DOHH2 (cell line): ENCODE measurements around the gene DONSON.
"Not testable (repeated sequence)": the region's sequence is repeated elsewhere in the genome, so short reads cannot be mapped to it uniquely, and the experiment has no call there.

ENCODE experiments used
- H3F3A ChIP-seq: fragments of 200-600 bp; sonication (generic), shearing (Covaris generic); 2 replicates; pipeline ENCODE4 v1.6.0; 2016; ENCODE audit warnings: antibody characterized with exemption, mild to moderate bottlenecking; ENCODE audit not compliant: control insufficient read depth, insufficient read depth
- H3K27ac ChIP-seq: fragments of 200-600 bp; sonication (generic); 2 replicates; pipeline ENCODE4 v1.5.1; 2014; ENCODE audit warnings: low read depth, mild to moderate bottlenecking, low read length, moderate library complexity
- H3K27me3 ChIP-seq: fragments of 200-600 bp; sonication (generic); 2 replicates; pipeline ENCODE4 v1.6.1; 2014; ENCODE audit warnings: mild to moderate bottlenecking, low read length, mixed read lengths; ENCODE audit not compliant: control insufficient read depth
- H3K36me3 ChIP-seq: fragments of 200-600 bp; sonication (generic); 2 replicates; pipeline ENCODE4 v1.6.1; 2014; ENCODE audit warnings: mild to moderate bottlenecking, low read length, moderate library complexity, mixed read lengths; ENCODE audit not compliant: control insufficient read depth
- H3K4me1 ChIP-seq: fragments of 200-600 bp; sonication (generic); 2 replicates; pipeline ENCODE4 v1.6.1; 2014; ENCODE audit warnings: mild to moderate bottlenecking, low read length, mixed read lengths; ENCODE audit not compliant: control insufficient read depth
- H3K4me2 ChIP-seq: fragments of 200-600 bp; sonication (generic); 2 replicates; pipeline ENCODE4 v1.6.0; 2014; ENCODE audit warnings: mild to moderate bottlenecking, low read length, moderate library complexity
- H3K4me3 ChIP-seq: fragments of 200-600 bp; sonication (generic); 2 replicates; pipeline ENCODE4 v1.5.1; 2014; ENCODE audit warnings: mild to moderate bottlenecking, low read length, mixed read lengths
- H3K79me2 ChIP-seq: fragments of 200-600 bp; sonication (generic); 2 replicates; pipeline ENCODE4 v1.6.1; 2014; ENCODE audit warnings: mild to moderate bottlenecking, low read length, mixed read lengths; ENCODE audit not compliant: control insufficient read depth
- H3K9me2 ChIP-seq: fragments of 200-600 bp; sonication (generic); replicated peaks from 2 replicates; pipeline ENCODE4 v1.6.1; 2014; ENCODE audit warnings: mild to moderate bottlenecking, low read length, mixed read lengths; ENCODE audit not compliant: control insufficient read depth
- H3K9me3 ChIP-seq: fragments of 200-600 bp; sonication (generic); 2 replicates; pipeline ENCODE4 v1.6.1; 2014; ENCODE audit warnings: antibody characterized with exemption, low read length, mixed read lengths; ENCODE audit not compliant: control insufficient read depth, insufficient read depth
- H4K20me1 ChIP-seq: fragments of 200-600 bp; sonication (generic); 2 replicates; pipeline ENCODE4 v1.6.0; 2014; ENCODE audit warnings: low read depth, mild to moderate bottlenecking, antibody characterized with exemption, low read length, moderate library complexity; ENCODE audit not compliant: control insufficient read depth, insufficient read depth
- EZH2phosphoT487 ChIP-seq: fragments of 200-600 bp; sonication (generic); IDR thresholded peaks from 2 replicates; pipeline ENCODE4 v1.6.1; 2017; ENCODE audit warnings: borderline replicate concordance, mild to moderate bottlenecking, antibody characterized with exemption, low read length, moderate library complexity, mixed read lengths
- TF ChIP-seq, protein P1 (sequence below): fragments of 200-600 bp; sonication (generic); IDR thresholded peaks from one replicate; pipeline ENCODE4 v1.5.1; 2014; ENCODE audit warnings: antibody characterized with exemption, mild to moderate bottlenecking, low read depth, low read length; ENCODE audit not compliant: poor library complexity, severe bottlenecking

The DONSON gene

DNA sequence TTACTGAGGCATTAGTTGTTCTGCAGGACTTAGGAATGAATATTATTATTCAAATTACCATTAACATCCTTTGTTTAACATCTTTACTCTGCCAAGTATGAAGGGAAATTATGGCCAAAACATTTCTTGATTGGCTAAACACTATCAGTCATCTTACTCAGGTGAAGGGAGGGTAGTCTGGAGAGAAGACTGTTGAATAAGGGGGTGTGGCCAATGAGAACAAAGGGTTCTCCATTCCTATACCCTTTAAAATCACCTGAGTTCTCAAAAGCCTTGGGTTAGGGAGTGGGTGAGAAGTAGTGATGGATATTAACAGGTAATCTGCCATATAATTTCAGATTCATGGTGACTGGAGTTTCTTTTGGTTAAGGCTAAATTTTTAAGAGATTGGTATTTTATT is 33.8 kb upstream of the DONSON start:
- Histone ChIP-seq H4K20me1 (no peaks in the 10 kb centered on the region), H3F3A (no peaks in the 10 kb centered on the region), H3K27me3 (no peaks in the 10 kb centered on the region), H3K79me2 (no peaks in the 10 kb centered on the region), H3K4me2 (no peak overlapping the region), H3K4me3 (no peak overlapping the region), H3K4me1 (no peaks in the 10 kb centered on the region), H3K27ac (no peak overlapping the region), H3K9me3 (no peaks in the 10 kb centered on the region), H3K9me2 (no peaks in the 10 kb centered on the region), H3K36me3 (peaks cover 23% of the 10 kb centered on the region)
- no peak for TF ChIP-seq EZH2phosphoT487
- TF ChIP-seq, protein P1, sequence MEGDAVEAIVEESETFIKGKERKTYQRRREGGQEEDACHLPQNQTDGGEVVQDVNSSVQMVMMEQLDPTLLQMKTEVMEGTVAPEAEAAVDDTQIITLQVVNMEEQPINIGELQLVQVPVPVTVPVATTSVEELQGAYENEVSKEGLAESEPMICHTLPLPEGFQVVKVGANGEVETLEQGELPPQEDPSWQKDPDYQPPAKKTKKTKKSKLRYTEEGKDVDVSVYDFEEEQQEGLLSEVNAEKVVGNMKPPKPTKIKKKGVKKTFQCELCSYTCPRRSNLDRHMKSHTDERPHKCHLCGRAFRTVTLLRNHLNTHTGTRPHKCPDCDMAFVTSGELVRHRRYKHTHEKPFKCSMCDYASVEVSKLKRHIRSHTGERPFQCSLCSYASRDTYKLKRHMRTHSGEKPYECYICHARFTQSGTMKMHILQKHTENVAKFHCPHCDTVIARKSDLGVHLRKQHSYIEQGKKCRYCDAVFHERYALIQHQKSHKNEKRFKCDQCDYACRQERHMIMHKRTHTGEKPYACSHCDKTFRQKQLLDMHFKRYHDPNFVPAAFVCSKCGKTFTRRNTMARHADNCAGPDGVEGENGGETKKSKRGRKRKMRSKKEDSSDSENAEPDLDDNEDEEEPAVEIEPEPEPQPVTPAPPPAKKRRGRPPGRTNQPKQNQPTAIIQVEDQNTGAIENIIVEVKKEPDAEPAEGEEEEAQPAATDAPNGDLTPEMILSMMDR, result no peak

DNA sequence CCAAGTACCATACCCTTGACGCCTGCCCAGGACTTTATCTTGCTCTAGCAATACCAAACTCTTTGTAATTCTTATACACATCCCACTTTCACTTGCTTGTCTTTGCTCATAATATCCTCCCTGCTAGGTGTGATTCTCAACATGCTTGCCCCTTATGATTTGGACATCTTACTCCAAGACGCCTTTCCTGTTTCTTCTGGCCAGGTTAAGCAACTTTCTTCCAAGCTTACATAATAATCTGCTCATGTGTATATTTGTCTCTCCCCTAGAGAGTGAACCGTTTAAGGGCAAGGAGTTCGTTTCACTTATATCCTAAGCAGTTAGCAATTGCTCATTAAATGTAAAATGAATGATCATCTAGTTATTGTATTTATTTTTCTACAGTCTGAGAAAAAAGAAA is 31.2 kb upstream of the DONSON start:
- H3K36me3 ChIP-seq, result peaks cover 23% of the 10 kb centered on the region
- no peaks in the 10 kb centered on the region for H3K27me3 ChIP-seq
- H3K27ac ChIP-seq, result no peak overlapping the region
- no peak overlapping the region for H3K4me3 ChIP-seq
- no peak overlapping the region for H3K4me2 ChIP-seq
- no peaks in the 10 kb centered on the region for H4K20me1 ChIP-seq
- no peaks in the 10 kb centered on the region for H3K4me1 ChIP-seq
- no peaks in the 10 kb centered on the region for H3K79me2 ChIP-seq
- TF ChIP-seq EZH2phosphoT487, result no peak
- TF ChIP-seq, protein P1, result no peak
- no peaks in the 10 kb centered on the region for H3F3A ChIP-seq
- no peaks in the 10 kb centered on the region for H3K9me3 ChIP-seq
- H3K9me2 ChIP-seq, result no peaks in the 10 kb centered on the region

DNA sequence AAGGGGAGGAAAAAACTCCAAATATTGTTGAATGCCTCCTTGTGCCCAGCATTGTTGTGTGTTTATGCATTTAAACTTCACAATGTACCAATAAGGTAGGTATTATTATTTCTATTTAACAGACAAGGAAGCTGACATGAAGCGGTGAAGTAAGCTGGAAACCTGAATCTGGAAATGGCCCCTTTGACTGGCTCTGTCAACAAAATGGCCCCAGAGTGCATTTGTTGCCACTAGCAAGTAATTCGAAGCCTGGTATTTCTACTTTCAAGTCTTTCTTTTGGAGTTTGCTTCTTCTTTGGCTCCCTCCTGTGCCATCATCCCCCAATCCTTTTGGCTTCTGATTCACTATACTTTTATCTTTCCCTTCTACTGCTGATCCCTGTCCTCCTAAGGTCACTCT is 29.9 kb upstream of the DONSON start:
- Histone ChIP-seq H3K9me2 (no peaks in the 10 kb centered on the region), H3F3A (no peaks in the 10 kb centered on the region), H3K79me2 (no peaks in the 10 kb centered on the region), H3K36me3 (peaks cover 16% of the 10 kb centered on the region), H3K27me3 (no peaks in the 10 kb centered on the region), H3K4me1 (no peaks in the 10 kb centered on the region), H3K4me2 (no peak overlapping the region), H3K27ac (no peak overlapping the region), H3K9me3 (no peaks in the 10 kb centered on the region), H4K20me1 (no peaks in the 10 kb centered on the region), H3K4me3 (no peak overlapping the region)
- TF ChIP-seq, protein P1, result no peak
- TF ChIP-seq EZH2phosphoT487, result no peak

DNA sequence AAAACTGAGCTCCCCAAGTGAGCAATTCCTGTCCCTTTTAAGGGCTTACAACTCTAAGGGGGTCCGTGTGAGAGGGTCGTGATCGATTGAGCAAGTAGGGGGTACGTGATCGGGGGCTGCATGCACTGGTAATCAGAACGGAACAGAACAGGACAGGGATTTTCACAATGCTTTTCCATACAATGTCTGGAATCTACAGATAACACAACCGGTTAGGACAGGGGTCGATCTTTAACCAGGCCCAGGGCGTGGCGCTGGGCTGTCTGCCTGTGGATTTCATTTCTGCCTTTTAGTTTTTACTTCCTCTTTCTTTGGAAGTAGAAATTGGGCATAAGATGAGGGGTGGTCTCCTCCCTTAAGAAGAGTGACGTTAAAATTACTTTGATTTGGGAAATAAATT is 29.1 kb upstream of the DONSON start:
- H3K4me1 ChIP-seq, H3K4me2 ChIP-seq, H3K9me2 ChIP-seq, H3K79me2 ChIP-seq, H3K4me3 ChIP-seq, H3K27me3 ChIP-seq, H3K27ac ChIP-seq, H3K9me3 ChIP-seq, H4K20me1 ChIP-seq, H3F3A ChIP-seq: not testable (repeated sequence)
- peaks cover 19% of the 10 kb centered on the region for H3K36me3 ChIP-seq
